NCI-H2171 (cell line): ENCODE results near the gene IGF2BP2.
"Not testable (repeated sequence)": the region's sequence is repeated elsewhere in the genome, so short reads cannot be mapped to it uniquely, and the experiment has no call there.

Source experiments
- DNase-seq: peaks from one replicate; lab custom pipeline; 2025; lab: John Stamatoyannopoulos, UW

The IGF2BP2 gene

DNA sequence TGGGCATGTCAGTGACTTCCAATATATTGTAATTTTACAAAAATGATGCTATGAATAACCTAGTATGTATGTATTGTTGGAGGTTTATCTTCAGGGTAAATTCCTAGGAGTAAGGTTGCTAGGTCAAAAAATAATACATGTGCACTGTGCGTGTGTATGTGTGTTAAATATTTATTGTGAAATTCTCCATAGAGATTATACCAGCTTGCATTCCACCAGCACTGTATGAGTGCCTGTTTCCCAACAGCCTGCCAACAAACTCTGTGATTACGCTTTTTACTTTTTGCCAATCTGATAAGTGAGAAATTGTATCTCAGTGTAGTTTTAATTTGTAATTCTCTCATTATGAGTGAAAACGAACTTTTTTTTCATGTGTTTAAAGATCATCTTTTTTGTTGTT is 12.6 kb upstream of the IGF2BP2 start:
- DNase-seq: no peak

DNA sequence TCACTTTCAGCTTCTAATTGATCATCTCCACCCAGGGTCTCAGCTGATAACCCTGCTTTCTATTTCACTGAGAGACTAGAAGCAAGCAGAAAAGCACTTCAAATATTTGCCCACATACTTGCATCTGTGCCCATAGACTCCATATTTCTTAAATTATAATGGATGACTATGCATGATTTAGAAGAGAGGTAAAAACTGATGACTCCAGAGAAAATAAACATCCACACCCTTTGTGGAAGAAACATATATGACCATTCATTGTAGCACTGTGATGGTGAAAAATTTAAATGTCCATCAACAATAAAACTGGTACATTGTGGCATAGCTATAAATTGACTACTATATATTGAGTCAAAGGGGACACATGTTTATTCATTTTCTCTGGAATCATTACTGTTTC is 7.1 kb upstream of the IGF2BP2 start:
- no peak for DNase-seq

DNA sequence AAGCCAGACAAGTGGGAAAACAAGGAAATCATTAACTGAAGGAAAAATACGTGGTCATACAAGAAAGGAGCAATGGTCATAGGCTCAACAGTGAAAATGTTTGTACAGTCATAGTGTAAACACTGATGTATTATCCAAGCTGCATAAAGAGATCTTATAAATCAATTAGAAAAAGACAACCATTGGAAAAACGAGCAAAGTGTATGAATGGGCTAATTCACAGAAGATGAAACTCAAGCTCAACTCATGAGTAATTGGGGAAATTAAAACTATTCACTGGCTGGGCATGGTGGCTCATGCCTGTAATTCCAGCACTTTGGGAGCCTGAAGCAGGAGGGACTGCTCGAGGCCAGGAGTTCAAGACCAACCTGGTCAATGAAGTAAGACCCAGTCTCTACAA is 6.4 kb upstream of the IGF2BP2 start:
- no peak for DNase-seq

DNA sequence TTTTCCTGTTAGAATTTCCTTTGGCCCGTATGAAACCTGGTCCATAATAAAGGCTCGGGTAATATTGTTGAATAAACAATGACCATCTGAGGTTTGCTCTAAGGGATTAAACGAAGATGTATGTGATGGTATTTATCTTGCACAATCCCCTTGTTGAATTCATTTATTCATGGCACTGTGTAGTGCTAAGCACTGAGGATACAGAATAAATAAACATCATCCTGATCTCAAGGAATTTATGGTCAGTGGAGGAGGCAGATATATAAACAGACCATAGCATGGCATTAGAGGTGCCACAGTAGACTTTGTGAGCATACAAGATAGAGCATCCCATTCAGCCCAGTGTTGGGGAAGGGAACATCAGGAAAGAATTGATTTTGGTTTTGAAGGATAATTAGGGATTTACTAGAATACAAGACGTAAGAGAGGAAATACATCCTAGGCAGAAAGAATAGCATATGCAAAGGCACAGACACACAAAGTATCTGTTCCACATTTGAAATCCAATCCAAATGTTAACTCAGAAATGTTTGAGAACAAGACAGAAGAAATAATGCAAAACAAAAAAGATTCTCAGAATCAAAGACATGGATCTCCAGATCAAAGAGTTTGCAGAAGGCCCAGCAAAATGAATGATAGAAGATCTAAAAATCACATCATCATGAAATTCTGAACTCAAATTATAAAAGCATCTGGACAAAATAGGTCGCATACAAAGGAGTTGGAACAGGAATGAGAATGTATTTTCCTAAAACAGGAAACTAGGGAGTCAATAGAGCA is 5.4 kb upstream of the IGF2BP2 start:
- no peak for DNase-seq

DNA sequence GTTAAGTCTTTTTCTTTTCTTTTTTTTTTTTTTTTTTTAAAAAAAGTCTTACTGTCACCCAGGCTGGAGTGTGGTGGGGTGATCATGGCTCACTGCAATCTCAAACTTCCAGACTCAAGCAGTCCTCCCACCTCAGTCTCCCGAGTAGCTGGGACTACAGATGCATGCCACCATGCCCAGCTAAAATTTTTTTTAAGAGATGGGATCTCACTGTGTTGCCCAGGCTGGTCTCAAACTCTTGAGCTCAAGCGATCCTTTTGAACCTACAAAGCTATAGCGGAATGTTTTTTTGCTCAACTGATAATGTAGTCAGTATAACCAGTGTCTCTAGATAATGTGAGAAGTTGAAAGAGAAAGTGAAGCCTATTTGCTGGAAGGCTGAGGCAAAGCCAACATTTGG is 3.9 kb upstream of the IGF2BP2 start:
- DNase-seq: no peak

DNA sequence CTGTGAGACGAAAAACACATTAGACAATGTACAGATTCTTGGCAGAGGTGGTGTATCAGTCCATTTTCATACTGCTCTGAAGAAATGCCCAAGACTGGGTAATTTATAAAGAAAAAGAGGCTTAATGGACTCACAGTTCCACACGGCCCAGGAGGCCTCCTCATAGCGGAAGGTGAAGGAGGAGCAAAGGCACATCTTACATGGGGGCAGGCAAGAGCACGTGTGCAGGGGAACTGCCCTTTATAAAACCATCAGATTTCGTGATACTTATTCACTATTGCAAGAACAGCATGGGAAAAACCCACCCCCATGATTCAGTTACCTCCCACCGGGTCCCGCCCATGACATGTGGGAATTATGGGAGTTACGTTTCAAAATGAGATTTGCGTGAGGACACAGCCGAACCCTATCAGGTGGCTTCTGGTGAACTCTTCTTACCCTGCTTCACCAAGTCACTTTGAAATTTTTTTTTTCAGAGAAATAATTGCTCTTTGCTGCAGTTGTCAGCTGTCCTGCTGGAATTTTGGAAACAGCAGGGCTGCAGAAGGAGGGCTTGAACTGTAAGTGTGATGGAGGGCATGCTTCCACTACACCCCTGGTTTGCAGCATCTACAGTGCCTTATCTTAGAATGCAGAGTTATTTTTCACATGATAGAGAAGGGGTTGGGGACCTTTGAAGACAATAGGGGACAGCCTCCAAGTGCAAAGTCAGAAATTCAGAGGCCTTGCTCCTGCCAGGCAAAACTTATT is 2.9 kb upstream of the IGF2BP2 start:
- DNase-seq: no peak

DNA sequence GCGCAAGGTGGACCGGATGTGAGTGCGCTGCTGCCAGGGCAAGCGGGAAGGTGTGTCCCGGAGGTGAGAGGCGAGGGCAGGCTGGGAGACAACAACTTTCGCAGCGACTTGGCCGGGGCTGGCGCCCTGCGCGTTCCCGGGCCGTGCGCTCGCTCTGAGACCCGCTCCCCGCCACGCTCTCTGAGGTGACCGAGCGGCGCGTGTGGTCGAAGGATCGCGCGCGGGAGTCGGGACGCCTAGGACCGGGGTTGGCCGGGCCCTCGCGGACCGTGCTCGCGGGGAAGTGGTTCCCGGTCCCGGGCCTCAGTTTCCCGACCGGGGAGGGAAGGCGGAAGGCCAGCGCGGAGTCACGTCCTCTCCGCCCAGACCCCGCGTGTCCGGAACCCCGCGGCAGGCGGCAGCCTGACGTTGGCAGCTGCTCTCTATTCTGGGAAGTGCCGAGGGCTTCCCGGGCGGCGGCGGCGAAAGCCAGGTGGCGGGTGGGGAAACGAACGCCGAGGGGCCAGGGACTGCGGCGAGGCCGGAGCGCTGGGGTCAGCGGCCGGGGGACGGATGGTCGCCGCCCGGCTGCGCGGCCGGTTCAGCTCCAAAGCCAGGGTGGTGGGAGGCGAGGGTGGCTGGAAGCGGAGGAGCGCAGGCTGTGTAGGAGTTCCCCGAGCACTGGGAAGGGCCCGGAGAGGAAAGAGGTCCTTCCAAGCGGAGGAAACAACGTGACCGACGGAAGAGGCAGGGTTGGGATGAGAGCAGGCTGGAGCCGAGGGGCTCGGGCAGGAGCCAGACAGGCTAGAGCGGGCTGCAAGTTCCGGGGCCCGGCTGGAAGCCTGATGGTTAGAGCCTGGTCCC is 1.0 kb upstream of the IGF2BP2 start:
- DNase-seq: no peak

DNA sequence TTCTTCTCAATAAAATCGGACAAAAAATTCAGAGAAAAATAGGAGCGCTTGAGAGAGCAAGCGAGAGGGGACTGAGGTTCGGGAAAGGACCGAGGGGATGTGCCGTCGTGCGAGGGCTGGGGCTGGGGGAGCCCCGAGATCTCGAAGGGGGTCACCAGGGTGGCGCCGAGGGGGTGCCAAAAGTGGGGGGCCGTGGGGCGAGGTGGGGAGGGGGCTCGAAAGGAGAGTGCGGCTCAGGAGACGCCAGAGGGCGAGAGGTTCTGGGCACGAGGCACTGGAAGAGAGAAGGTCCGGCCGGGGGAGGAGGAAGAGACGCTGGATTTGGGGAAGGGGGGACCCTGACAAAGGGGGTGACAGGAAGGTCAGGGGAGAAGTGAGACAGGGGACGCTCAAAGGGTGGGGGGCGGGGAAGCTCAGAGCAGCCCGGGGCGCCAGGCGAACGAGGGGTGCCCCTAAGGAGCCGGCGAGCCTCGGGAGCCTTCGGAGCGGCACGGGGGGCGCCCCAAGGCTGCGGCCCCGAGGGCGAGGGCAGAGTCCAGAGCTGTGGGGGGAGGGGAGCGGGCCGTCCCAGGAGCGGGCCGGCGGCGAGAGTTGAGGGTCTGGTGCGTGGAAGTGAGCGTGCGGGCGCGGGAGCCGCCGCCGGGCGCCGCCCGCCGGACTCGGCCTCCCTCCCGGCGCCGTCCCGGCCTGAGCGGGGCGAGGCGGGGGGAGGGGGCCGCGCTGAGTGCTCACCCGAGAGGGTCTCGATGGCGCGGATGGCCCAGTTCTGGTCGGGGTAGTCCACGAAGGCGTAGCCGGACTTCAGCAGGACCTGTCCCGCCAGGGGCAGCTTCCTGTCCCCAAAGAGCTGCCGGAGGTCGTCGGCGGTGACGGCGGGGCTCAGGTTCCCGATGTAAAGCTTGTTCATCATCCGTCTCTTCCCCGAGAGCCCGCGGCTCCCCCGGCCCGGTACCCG is 514 bp downstream of the IGF2BP2 start:
- no peak for DNase-seq

DNA sequence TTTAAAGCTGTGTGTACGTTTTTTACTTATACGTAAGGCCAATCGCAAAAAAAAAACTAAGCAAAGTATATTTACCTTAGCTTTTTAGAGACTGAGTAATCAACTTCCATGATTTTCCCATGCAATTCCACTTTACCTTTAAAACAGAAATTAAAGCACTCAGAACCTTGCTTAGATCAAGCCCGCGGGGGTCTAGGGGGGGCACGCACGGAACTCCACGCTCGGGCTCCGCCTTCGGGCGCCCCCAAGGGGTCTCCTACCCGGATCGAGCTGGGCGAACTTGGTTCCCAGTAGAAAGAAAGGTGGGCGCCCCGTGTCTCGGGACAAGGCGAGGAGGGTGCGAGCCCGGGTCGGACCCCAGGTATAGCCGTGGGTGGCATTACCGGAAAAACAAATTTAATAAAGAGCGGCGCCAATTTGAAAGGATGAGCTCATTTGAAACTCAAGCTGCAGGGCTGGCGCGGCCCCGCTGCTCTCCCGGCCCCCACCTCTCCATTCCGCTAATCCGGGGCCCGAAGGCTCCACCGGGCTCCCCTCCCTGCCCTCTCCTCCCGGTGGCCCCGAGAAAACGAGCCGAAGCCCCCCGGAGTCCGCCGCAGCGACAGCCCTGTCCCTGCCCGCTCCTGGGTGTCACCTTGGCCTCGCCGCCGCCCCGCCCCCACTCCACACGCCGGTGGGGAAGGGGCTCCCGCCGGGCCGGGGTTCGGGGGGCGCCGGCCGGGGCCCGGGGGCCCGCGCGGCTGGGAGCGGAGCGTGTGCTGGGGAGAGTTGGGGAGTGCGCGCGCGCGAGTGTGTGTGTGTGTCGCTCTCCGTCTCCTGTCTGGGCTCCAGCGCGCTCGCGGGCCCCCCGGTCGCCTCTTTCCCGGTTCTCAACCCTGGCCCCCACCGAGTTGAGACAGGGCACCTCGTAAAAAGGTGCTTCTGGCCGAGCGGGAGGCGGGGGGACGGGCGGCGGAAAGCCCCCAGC is 1.5 kb downstream of the IGF2BP2 start:
- DNase-seq: no peak

DNA sequence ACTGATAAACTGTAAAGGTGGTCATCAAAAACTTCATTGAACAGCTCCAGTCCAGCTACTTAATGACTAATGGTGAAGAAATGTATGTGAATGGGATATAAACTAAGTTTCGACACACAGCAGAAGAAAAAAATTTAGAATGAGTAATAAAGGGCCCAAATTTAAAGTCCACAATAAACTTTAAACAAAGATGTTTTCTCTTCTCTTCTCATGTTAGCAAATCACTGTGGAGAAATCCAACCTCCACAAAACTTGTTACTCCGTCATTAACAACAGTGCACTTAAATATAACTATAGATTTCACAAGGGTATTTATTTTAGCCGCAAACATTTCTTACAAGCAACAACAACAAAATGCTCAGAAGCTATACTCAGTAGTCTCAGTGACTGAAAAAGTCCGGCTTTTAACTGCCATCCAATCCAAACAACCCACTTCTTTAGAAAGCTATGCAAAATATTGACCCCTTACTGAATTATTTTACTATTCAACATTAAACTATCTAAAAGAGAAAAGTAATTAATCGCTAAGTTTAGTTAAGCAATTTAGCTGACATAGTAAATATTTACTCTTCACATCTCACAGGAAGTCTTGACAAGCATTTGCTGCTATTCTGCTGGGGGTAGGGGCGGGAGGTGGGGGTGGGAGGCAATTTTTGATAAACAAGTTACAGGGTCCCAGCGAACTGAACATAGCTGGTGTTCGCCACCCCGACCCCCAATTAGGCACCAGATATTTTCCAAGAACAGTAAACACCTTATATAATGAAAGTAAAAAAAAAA is 2.4 kb downstream of the IGF2BP2 start:
- no peak for DNase-seq

DNA sequence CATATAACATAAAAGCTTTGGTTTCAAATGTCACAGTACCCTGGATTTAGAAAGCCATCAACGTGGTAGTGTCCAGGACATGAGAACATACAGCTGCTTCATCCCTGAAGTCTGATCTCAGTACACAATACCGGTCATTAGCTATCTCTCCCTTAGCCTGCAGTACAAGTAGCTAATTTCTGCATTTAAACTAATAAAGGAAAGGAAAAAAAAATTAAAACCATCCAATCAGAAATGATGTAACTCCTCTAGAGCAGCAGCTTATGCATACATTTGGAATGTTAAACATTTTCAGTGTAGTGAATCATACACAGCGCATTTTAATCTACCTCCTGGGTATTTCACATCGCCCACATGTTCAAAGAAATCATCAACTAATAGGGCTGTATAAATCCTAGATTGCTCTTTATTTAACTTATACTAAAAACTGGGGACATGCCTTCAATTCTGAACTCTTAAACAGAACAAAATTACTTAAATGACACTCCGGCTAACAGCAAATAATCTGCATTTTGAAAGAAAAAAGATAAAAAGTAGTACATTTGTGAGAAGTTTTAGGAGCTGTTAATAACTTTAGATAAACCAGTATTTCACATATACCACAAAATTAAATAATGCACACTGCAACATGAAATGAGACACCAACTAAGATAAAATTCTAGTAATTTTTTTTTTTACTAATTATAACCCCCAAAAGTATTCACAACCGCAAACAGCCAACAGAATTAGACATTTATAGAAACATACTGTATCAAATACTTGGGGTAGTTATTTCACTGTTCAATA is 3.7 kb downstream of the IGF2BP2 start:
- DNase-seq: no peak

DNA sequence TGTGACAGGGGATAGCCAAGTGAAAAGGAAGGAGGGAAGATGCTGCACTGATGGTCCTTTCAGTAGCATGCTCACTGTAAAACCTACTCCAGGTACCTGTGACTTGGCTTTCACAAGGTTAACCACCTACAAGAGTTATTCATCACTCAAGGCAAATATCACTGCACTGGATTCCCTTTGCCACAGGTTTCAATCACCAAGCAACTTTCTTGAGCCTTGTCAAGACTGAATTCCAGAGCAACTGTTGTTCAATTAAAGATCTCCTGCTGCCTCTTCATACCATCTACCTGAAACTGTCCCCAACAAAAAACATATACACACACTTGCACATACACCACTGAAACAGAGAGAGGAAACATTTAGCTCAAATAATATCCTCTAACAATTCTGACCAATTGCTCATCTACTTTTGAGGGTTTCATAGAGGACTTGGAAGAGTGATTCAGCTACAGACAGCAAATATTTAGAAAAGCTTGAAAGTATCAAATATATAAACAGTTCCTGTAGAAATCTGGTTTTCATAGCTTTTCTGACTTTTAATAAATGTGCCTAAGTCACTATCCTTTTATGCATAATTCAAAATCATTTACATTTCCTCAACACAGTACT is 6.5 kb downstream of the IGF2BP2 start:
- DNase-seq: no peak

DNA sequence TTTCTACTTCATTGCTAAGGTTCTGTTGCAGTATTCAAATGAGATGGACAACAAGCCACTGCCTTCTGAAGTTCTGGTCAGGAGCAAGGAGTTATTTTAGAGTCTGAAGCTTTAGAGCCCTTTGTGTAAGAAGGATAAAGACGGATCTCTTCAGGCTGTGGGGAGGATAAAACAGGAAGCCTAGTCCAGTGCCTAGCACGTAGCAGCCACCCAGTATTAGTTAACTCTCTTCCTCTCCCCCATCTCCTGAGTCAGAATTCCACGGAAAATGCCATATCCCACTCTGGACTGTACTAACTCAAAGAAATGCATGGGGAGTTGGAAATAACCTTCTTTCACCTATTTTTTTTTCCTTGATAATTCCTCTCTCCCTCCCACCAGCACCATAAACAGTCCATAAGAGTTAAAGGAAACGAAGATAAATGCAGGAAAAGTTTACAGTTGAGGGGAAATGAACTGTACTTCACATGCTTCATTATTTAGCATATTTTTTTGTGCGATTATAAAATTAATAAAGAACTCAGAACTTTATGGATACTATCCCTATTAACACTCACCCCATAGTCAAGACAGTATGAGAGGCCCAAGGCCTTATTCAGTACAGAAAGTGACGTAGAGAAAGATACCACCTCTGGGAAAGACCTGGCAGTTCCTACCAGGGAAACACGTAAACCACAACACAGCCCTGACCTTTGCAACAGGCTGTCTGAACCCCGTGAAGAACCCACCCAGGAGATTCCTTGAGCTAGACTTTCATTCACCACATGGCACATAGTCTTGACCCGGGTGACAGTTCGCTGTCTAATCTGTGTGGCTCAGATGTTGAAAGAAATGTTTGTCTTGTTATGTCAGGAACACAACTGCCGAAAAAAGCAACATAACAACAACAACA is 9.2 kb downstream of the IGF2BP2 start:
- no peak for DNase-seq

DNA sequence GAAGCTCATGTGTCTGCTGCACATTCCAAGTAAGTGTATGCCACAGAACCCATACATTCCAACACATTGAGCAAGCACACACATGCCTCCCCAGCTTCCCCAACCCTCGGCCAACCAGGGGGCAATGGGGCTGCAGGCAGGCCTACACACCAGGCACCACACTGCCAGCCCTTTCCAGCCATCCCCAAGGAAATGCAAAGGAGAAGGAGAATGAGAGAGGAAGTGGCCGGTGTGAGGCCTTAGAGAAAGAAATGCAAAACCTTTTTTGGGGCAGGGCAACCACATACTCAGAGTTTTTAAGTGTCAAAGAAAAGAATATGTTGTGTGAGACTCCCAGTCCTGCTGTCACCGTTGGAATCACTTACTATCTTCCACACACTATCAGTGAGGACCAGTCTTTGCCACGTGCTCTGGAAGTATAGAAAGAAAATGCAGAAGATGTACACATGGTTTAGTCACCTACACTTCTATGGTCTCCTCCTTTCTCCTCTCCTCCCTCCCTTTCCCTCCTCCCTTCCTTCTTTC is 11.1 kb downstream of the IGF2BP2 start:
- no peak for DNase-seq

DNA sequence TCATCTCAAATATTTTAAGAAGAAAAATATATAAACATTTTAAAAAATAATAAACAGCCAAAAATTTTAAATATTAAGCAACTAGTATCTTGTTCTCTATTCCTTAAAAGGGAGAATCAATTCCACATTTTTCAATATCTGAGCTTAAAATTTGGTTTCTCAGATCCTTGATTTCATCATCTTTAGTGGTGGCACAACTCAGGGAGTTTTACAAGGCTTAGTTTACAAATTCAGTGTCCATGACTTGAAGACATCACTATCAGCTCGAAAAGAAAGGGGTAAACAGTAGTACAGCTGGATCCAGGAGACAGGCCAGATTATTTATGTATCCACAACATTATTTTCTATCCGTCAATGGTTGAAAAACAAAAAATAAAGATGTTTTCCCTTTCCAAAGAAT is 11.6 kb downstream of the IGF2BP2 start:
- no peak for DNase-seq

DNA sequence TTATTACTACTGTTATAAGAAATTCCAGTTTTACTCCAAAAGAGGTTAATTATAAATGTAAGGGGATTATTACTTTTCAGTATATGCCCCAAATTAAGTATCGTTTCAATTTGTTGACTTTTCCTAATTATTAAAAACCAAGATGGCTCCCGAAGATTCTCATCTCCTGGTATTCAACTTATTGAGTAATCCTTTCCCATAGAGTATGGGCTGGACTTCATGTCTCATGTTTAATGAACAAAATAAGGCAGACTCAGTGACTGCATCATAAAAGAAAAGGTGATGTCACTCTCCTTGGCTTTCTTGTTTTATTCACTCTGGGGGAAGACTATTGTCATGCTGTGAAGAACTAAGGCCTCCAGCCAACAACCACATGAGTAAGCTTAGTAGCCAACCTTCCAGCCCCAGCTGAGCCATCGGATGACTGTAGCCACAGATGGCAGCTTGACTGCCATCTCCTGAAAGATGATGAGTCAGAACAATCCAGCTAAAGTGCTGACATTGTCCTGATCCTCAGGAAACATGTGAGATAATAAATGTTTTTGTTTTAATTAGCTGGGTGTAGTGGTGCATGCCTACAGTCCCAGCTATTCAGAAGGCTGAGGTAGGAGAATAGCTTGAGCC is 17.3 kb downstream of the IGF2BP2 start:
- no peak for DNase-seq

DNA sequence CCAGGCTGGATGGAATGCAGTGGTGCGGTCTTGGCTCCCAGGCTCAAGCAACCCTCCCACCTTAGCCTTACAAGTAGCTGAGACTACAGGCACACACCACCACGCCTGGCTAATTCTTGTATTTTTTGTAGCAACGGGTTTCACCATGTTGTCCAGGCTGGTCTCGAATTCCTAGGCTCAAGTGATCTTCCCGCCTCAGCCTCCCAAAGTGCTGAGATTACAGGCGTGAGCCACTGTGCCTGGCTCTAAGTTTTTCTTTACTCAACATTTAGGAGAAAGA is 26.1 kb downstream of the IGF2BP2 start:
- DNase-seq: not testable (repeated sequence)
